ENCODE measurements around the gene FOXJ3. TPM values are rescaled to one million over a fixed set of nuclear protein-coding genes. Genes with fewer than 3 reads are reported as not detected.

Gene FOXJ3
- 16.6 and 22.4 TPM in 2 replicates for total RNA-seq

GRCh38 chr1:42335050-42335808 is at the start of gene FOXJ3:
Gene FOXJ3, minus strand, starts transcription at chr1:42335235. Its CDS starts 24,142 bp downstream, at chr1:42311093.

DNA sequence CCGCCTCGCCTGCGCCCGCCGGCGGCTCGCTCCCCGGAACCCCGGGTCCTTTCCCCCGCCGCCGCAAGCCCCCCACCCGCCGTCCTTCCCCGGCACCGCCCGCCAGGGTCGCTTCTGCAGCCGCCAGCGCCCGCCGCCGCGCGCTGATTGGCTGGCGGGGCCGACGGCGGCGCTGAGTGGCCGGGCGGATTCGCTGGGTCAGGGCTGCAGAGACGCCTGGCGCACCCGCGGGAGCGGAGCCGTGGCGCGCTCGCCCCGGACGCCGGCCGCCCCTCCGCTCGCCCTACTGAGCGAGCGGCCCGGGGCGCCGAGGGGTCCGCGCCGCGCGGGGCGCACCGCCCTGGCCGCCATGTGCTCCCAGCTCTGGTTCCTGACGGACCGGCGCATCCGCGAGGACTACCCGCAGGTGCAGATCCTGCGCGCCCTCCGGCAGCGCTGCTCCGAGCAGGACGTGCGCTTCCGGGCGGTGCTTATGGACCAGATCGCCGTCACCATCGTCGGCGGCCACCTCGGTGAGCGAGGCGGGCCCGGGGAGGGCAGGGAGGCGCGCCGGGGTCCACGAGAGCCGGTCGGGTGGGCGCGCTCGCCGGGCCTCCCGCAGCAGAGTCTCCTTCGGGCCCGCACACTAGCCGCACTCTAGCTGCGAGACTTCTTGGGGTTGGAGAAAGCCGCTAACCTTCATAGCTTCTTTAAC is 45.7 kb upstream of the FOXJ3 start, which contains the start of gene RIMKLA:
Gene RIMKLA (plus strand): TSS at position 207 of the 694 bp plus-strand sequence. CDS start 143 bp downstream, at position 350.

DNA sequence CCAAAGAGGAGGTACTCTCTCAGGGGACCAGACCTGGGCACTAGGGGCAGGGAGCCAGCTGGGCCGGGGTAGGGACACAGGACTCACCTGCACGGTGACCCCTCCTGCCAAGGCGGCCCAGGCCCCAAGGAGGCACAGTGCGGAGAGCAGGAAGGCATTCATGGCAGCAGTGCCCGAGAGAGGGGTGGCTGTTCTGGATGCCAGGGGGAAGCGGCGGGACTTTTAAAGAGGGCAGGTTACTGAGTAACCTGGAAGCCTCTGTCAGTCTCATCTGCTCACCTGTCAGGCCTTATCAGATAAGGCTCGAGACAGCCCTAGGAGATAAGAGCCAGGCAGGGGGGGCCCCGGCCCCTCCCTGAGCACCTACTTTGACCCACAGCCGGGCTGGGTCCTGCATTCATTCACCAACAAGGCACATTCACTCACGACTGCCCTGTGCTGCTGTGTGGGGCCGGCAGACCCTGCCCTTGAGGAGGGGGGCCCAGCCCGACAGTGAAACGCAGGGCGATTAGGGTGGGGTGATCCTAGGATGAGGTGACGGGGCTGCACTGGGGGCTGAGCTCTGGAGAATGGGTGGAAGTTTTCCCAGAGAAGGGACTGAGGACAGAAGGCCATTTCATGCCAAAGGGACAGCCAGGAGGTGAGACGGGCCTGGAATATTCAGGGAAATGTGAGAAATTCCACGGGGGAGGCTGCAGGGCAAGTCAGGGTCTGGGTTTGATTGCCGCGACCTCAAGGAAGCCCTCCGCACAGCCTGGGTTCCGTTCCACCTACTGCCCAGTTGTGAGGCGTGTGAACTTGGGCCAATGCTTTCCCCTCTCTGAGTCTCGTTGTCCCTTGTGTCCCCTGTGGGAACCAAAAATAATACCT is 170.2 kb downstream of the FOXJ3 start, which contains the start of gene GUCA2A:
Gene GUCA2A (minus strand): TSS at position 195 of the 870 bp plus-strand sequence. CDS start 33 bp downstream, at position 162.

DNA sequence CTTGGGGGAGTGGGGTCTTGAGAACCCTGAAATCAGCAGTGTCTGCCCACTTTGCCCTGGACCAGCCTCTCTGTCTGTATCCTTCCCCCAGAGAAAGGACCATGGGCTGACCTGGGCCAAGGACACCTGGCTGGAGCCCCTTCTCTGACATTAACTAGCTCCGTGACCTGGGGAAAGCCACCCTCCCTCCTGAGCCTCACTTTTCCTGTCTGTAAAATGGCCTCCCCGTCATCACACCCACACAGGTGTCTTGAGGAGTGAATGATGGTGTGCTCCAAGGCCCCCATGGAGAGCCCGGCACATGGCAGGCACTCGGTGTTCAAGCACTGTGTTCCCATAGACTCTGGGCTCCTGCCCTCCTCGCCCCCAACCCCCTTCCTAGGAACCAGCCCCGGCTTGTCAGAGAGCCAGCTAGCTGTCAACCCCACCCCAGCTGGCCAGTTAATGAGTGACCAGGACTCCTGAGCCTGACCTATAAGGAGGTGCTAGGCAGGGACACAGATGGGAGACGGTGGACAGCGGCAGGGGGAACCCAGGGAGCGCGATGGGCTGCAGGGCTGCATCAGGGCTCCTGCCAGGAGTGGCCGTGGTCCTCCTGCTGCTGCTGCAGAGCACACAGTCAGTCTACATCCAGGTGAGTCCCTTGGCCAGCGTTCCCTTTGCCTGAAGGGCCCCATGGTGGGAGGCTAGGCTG is 182.0 kb downstream of the FOXJ3 start, which contains the start of gene GUCA2B:
Gene GUCA2B (plus strand): TSS at position 504 of the 694 bp plus-strand sequence. CDS start 41 bp downstream, at position 545.

Other genes starting within 250 kb of the FOXJ3 start
- gene GUCA2B, start 181.8 kb downstream of the FOXJ3 start, total RNA-seq = not detected in 2 replicates
- gene GUCA2A, start 170.5 kb downstream of the FOXJ3 start, total RNA-seq = not detected in 2 replicates
- gene RIMKLA, start 45.6 kb upstream of the FOXJ3 start, total RNA-seq = under 0.01 TPM in 1 of 2 replicates, not detected in the other
- gene ZMYND12, start 120.8 kb upstream of the FOXJ3 start, total RNA-seq = 1.4 and 3.6 TPM in 2 replicates
- gene PPCS, start 121.3 kb upstream of the FOXJ3 start, total RNA-seq = 85.5 and 117 TPM in 2 replicates
- 0.48 and 2.6 TPM in 2 replicates for gene CCDC30, start 128.1 kb upstream of the FOXJ3 start, total RNA-seq